ENCODE results near the gene PTPRA. TPM values are rescaled to one million over a fixed set of nuclear protein-coding genes. Genes with fewer than 3 reads are reported as not detected.
A peak's percentile ranks its signal among the peaks of the same experiment; 100 is the strongest.

Gene PTPRA
- total and polyA plus RNA-seq, 2 of the 8 experiments (the other 6 are each of a cell fraction or from before 2014, with no cell fraction given): 47.7 to 51.3 TPM

DNA sequence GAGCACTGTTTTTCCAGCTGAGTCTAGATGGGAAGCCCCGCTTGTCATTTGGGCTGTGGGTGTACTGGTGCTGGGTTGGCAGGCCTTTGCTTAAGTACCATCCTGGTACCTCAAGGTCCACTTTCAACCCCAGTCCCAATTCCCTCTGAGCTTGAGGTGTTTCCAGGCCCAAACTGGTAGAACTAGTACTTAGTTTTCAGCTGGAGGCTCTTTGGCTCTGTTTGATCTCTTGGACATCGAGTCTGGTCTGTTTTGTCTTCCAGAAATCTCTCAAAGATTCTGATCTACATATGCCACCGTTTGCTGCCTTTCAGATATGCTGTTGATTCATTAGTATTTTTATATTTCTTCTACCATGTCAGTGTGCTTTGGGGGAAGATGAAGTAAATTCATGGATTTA lies 108.4 kb downstream of the PTPRA start:
- H2BK5ac ChIP-seq (ENCODE audit: low read depth, low read length): no peak overlapping the region
- H4K20me1 ChIP-seq (replicated peaks in 1 of 2; ENCODE audit: control insufficient read depth in 1 of 2, insufficient read depth in 2 of 2, low read length in 2 of 2): peaks cover 4 to 6% of the 10 kb centered on the region in 2 experiments
- H3K14ac ChIP-seq (ENCODE audit: insufficient read length): no peak overlapping the region
- peaks cover 0 to 3% (median 0%) of the 10 kb centered on the region in 4 experiments; a peak in 4 of 8 replicates for H3K36me3 ChIP-seq (ENCODE audit: control insufficient read depth in 2 of 4, insufficient read depth in 4 of 4, low read length in 3 of 4)
- no peaks in the 10 kb centered on the region for H3K79me1 ChIP-seq (ENCODE audit: low read depth, low read length)
- no peak overlapping the region for H3K4me3 ChIP-seq (ENCODE audit: extremely low read depth in 1 of 4, insufficient read depth in 2 of 4, low read depth in 3 of 4, low read length in 4 of 4)
- ChIA-PET POLR2A (ENCODE audit: partially characterized antibody) (no interaction called here), CTCF (ENCODE audit: partially characterized antibody) (interaction anchor here (0.7 to 1.9 kb wide), 4 partner anchors 13 to 116 kb away, joined by 3 to 13 read pairs (median 3); no protein-coding TSS in a partner anchor)
- H4K5ac ChIP-seq (ENCODE audit: insufficient read length, low read depth, low read length): no peak overlapping the region
- H3K27ac ChIP-seq (ENCODE audit: low read depth, low read length): no peak overlapping the region
- no peak overlapping the region for H2BK12ac ChIP-seq (ENCODE audit: low read depth, low read length)
- no peak overlapping the region for H3K4ac ChIP-seq (replicated peaks; ENCODE audit: insufficient read length, low read depth, low read length)
- peak in 1 of 2 experiments; percentile 19 for DNase-seq (ENCODE audit: low read depth in 1 of 2, low spot score in 2 of 2)
- no peak for FAIRE-seq
- H3K23ac ChIP-seq (ENCODE audit: insufficient read length): no peak overlapping the region
- no peak overlapping the region for H4K91ac ChIP-seq (replicated peaks; ENCODE audit: insufficient read length, low read length)
- no peaks in the 10 kb centered on the region for H3K27me3 ChIP-seq (replicated peaks in 1 of 4; ENCODE audit: control insufficient read depth in 3 of 4, extremely low read depth in 1 of 4, insufficient read depth in 3 of 4, low read length in 3 of 4)
- no peak overlapping the region for H2AFZ ChIP-seq (ENCODE audit: low read length)
- H3K9ac ChIP-seq (replicated peaks in 1 of 4; ENCODE audit: extremely low read depth in 1 of 4, low read depth in 3 of 4, low read length in 3 of 4): no peak overlapping the region
- H3K56ac ChIP-seq (replicated peaks; ENCODE audit: insufficient read length, low read depth, low read length): no peak overlapping the region
- no peak overlapping the region for H2BK15ac ChIP-seq (ENCODE audit: low read length)
- H4K8ac ChIP-seq (ENCODE audit: extremely low read depth, insufficient read depth, low read length): no peak overlapping the region
- WGBS, 2 experiments (ENCODE audit: extremely low coverage in 1 of 2, insufficient coverage in 1 of 2, insufficient read length in 1 of 2, insufficient replicate concordance in 2 of 2, low coverage in 1 of 2, low lambda C conversion rate in 2 of 2, missing lambda C conversion rate in 1 of 2): 89% methylated on average over 3 of the region's 3 CpGs; no CpG with 5 or more reads in 1 of the 2 experiments
- H3K18ac ChIP-seq (ENCODE audit: extremely low read depth, low read length): no peak overlapping the region
- no peaks in the 10 kb centered on the region for H3K9me3 ChIP-seq (ENCODE audit: insufficient read depth in 2 of 2, low read depth in 1 of 2, low read length in 1 of 2)
- no peaks in the 10 kb centered on the region for H3K79me2 ChIP-seq (ENCODE audit: control insufficient read depth in 1 of 2, insufficient read depth in 2 of 2, low read length in 2 of 2)
- no peaks in the 10 kb centered on the region for H3K23me2 ChIP-seq (ENCODE audit: low read depth, low read length)
- H3K4me1 ChIP-seq (replicated peaks in 1 of 4; ENCODE audit: control insufficient read depth in 3 of 4, insufficient read depth in 4 of 4, low read length in 3 of 4): peaks cover 0 to 1% (median 0%) of the 10 kb centered on the region in 4 experiments; a peak in 2 of 7 replicates
- no peak overlapping the region for H2BK20ac ChIP-seq (ENCODE audit: low read length)
- no peak for TF ChIP-seq SIN3A (conservative IDR thresholded peaks at IDR 0.05 in 1 of 2, IDR thresholded peaks at IDR 0.05 in 1 of 2; ENCODE audit: low read depth in 1 of 2, low read length in 2 of 2)
- no peak for TF ChIP-seq CTCF (IDR thresholded peaks at IDR 0.05; ENCODE audit: control extremely low read depth in 1 of 3, insufficient read depth in 1 of 3, low read depth in 1 of 3, low read length in 3 of 3)
- no peak for TF ChIP-seq RXRA (IDR thresholded peaks at IDR 0.05; ENCODE audit: insufficient read depth, low read depth, low read length)
- TF ChIP-seq TCF12 (IDR thresholded peaks at IDR 0.05; ENCODE audit: low read depth, low read length): no peak
- TF ChIP-seq SIX5 (IDR thresholded peaks at IDR 0.05; ENCODE audit: low read depth, low read length): no peak
- TF ChIP-seq KDM5A (IDR thresholded peaks at IDR 0.05; ENCODE audit: low read length): no peak
- no peak for TF ChIP-seq ASH2L (IDR thresholded peaks at IDR 0.05; ENCODE audit: low read length)
- no peak overlapping the region for H3K4me2 ChIP-seq (ENCODE audit: insufficient read depth in 1 of 2, low read depth in 2 of 2, low read length in 2 of 2)
- no peak overlapping the region for H2BK120ac ChIP-seq (replicated peaks; ENCODE audit: low read depth, low read length)
- H2AK5ac ChIP-seq (ENCODE audit: low read depth, low read length): no peak overlapping the region
